H1 (cell line): Measurements from ENCODE around the gene HTR3B. TPM values are rescaled to one million over a fixed set of nuclear protein-coding genes. Genes with fewer than 3 reads are reported as not detected.

Source experiments
- CTBP2 ChIP-seq: IDR thresholded peaks from 2 replicates; pipeline ENCODE4 v1.7.0; 2011; ENCODE audit warnings: borderline replicate concordance, mild to moderate bottlenecking, moderate library complexity, mixed read lengths, low read length; ENCODE audit not compliant: insufficient read depth, insufficient read length
- FOSL1 ChIP-seq: IDR thresholded peaks from 2 replicates; pipeline ENCODE4 v1.6.1; 2011; ENCODE audit warnings: mild to moderate bottlenecking, low read depth, low read length, moderate library complexity; ENCODE audit not compliant: insufficient read depth
- HDAC2 ChIP-seq, 2 experiments: fragments of 300-600 bp in 1 of 2; sonication (generic) in 1 of 2; IDR thresholded peaks; 2 replicates each; pipeline ENCODE4 v1.6.1; 2011 to 2012; ENCODE audit warnings: low read depth in 2 of 2, low read length in 2 of 2, mild to moderate bottlenecking in 2 of 2, moderate library complexity in 2 of 2, borderline replicate concordance in 1 of 2, inconsistent platforms in 1 of 2
- NRF1 ChIP-seq: IDR thresholded peaks from 2 replicates; pipeline ENCODE4 v1.6.1; 2011; ENCODE audit warnings: mild to moderate bottlenecking, low read depth, low read length, improper control_type of control experiment
- SIN3A ChIP-seq, 2 experiments: IDR thresholded peaks in 1 of 2; conservative IDR thresholded peaks in 1 of 2; 2 replicates each; pipeline ENCODE4 v1.6.1; 2011 to 2012; ENCODE audit warnings: low read length in 2 of 2, improper control_type of control experiment in 1 of 2, low read depth in 1 of 2, mild to moderate bottlenecking in 1 of 2
- YY1 ChIP-seq: IDR thresholded peaks from 2 replicates; pipeline ENCODE4 v1.6.1; 2011; ENCODE audit warnings: low read depth, mild to moderate bottlenecking, low read length
- polyA plus RNA-seq, 7 experiments: library from polyadenylated mRNA; depleted of rRNA in 3 of 7; stranded (reverse) in 5 of 7; unstranded in 2 of 7; fragments of >200 nt in 5 of 7; fragments of 200-250 nt in 2 of 7; gene quantifications; 1 replicate in 5 of 7; 2 replicates in 1 of 7; 4 replicates in 1 of 7; pipeline versions ENCODE4 v1.2.1 to v1.2.3, GENCODE V29; 2011 to 2013; ENCODE audit warnings: missing spikeins in 2 of 7, mixed read lengths in 2 of 7
- total RNA-seq: library from RNA; stranded (reverse); fragmentation: NEBNext Ultra II Directional; extraction: Animal tissue kit (Norgen Biotek cat#: 25700); gene quantifications from 2 replicates; pipeline ENCODE4 v1.2.1, GENCODE V29; 2021

The HTR3B gene
- total and polyA plus RNA-seq, 2 of the 8 experiments (the other 6 are each of a cell fraction or from before 2014, with no cell fraction given): not detected

- TF ChIP-seq NRF1 (no peak), FOSL1 (no peak), YY1 (no peak), SIN3A (conservative IDR thresholded peaks at IDR 0.05 in 1 of 2, IDR thresholded peaks at IDR 0.05 in 1 of 2; ENCODE audit: low read depth in 1 of 2, low read length in 2 of 2) (no peak), CTBP2 (no peak), HDAC2 (IDR thresholded peaks at IDR 0.05; ENCODE audit: borderline replicate concordance in 1 of 2, low read depth in 2 of 2, low read length in 2 of 2) (no peak)
Measured at GRCh38 chr11:113906516-113906915, 1.9 kb downstream of the HTR3B start (continued).
